Coronary artery (tissue), 2 donors: ENCODE data around the gene KRTAP5-5.
A peak's percentile ranks its signal among the peaks of the same experiment; 100 is the strongest.
"Not testable (repeated sequence)": the region's sequence is repeated elsewhere in the genome, so short reads cannot be mapped to it uniquely, and the experiment has no call there.

Experiments
- DNase-seq: peaks from one replicate; pipeline ENCODE4 v3.0.0-alpha.2; 2017; ENCODE audit warnings: low spot score
- H3K27ac ChIP-seq, 2 donors: fragments of 200-600 bp; sonication (generic); one replicate each; pipeline ENCODE4 v1.5.1; 2016 to 2019
- H3K4me3 ChIP-seq: fragments of 200-600 bp; sonication (generic); 2 replicates; pipeline ENCODE4 v1.5.1; 2016; ENCODE audit warnings: mild to moderate bottlenecking, moderate library complexity
- TF ChIP-seq, protein P1 (sequence below): fragments of 200-600 bp; sonication (generic); IDR thresholded peaks from one replicate; pipeline ENCODE4 v1.5.1; 2019; ENCODE audit warnings: antibody characterized with exemption

KRTAP5-5 gene

DNA sequence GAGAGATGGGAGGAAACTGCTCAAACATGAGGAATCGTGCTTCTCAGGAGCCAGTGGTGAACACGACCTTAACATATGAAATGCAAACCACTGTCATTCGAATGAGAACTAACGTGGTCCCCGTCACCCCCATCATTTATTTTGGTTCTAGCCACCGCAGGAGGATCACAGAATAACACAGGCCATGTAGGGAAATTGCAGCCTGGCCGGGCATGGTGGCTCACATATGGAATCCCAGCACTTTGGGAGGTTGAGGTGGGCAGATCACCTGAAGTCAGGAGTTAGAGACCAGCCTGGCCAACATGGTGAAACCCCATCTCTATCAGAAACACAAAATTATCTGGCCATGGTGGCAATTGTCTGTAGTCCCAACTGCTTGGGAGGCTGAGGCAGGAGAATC is 27.1 kb downstream of the KRTAP5-5 start:
- peak; percentile 47 for DNase-seq
- Histone ChIP-seq H3K27ac (no peak overlapping the region), H3K4me3 (no peak overlapping the region)
- TF ChIP-seq, protein P1, sequence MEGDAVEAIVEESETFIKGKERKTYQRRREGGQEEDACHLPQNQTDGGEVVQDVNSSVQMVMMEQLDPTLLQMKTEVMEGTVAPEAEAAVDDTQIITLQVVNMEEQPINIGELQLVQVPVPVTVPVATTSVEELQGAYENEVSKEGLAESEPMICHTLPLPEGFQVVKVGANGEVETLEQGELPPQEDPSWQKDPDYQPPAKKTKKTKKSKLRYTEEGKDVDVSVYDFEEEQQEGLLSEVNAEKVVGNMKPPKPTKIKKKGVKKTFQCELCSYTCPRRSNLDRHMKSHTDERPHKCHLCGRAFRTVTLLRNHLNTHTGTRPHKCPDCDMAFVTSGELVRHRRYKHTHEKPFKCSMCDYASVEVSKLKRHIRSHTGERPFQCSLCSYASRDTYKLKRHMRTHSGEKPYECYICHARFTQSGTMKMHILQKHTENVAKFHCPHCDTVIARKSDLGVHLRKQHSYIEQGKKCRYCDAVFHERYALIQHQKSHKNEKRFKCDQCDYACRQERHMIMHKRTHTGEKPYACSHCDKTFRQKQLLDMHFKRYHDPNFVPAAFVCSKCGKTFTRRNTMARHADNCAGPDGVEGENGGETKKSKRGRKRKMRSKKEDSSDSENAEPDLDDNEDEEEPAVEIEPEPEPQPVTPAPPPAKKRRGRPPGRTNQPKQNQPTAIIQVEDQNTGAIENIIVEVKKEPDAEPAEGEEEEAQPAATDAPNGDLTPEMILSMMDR, result no peak

DNA sequence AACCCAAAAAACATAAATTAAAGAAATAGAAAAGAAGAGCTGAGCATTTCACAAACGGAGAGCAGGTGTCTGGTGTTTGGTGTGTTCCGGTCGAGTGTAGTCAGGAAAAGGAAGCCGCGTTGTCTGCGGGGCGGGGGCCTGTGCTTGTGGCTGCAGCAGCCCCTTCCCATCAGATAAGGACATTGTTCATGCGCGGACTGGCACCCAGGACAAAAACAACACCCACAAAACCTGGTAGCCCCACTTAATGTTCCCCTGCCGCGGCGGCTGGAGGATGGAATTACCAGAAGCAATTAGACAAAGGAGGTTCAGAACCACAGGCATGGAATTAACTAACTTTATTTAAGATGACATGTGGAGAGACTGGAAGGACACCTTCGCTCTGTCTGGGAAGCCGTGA is 29.9 kb downstream of the KRTAP5-5 start:
- DNase-seq, result peak; percentile 24
- TF ChIP-seq, protein P1, result no peak
- H3K27ac ChIP-seq, result no peak overlapping the region
- H3K4me3 ChIP-seq, result no peak overlapping the region

DNA sequence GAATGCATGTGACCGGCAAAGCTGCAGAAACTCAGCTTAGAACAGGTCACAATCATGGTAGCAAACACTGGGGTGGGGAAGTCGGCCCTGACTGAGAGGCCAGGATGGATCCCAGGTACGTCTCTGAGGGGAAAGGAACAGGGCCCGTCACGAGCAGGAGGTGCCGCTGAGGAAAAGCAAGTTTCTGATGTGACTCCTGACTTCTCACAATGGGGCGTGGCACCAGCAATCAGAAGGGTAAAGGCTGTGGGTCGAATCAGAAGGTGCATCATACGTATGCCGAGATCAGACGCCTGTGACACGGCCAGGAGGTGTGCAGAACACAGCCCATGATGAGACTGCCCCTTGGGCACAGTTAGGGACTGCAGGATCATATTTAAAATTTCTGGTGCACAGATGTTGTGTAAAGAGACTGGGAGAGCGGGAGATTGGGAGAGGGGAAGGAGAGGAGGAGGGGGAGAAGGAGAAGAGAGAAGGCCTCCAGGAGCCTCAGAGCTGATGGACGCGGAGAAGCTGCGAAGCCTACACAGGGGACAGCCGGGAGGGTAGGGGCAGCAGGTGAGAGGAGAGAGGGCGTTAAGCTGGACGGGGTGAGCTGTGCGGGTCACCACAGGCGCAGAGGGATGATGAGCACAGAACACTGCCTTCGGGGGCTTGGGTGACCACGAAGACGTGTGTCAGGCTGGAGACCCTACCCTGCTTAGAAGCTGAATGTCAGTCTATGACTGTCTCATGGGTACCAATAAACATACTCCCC is 30.7 kb downstream of the KRTAP5-5 start:
- H3K27ac ChIP-seq, result no peak overlapping the region
- peak; percentile 14 for DNase-seq
- TF ChIP-seq, protein P1, result no peak
- H3K4me3 ChIP-seq, result no peak overlapping the region

DNA sequence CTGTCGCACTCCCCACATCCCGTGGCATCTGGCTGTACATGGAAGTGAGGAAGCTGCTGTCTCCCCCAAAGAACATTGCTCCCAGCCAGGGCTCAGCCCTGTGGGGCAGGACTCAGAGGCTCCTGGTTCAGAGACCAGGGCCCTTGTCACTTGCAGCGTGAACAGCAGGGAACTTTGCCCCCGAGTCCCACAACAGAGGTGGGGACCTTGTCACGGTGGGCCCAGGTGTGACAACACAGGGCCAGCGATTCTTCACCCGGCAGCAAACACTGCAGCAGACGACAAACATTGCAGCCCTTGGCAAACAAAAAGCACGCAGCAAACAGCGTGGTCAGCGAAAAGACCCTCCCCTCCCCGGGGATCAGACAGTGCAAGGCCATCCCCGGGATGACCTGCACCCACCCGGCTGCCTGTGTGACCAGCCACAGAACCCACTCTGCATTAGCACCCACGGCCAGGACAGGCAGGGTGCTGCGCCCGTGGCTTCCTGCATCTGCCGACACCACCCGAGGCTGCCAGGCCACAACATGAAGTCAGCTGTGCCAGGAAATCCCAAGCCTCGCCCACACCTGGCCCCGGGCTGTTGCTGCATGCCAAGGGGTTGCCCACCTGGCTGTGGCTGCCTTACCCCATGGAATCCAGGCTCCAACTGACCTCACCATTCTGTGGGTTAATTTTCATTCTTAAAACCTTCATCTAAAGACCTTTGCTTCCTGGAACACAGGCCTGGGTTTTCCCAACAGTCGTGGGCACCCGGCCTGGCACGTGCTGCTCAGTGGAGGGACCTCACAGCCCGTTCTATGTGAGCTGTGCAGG is 32.1 kb downstream of the KRTAP5-5 start:
- H3K4me3 ChIP-seq, H3K27ac ChIP-seq: not testable (repeated sequence)
- peak; percentile 26 for DNase-seq

DNA sequence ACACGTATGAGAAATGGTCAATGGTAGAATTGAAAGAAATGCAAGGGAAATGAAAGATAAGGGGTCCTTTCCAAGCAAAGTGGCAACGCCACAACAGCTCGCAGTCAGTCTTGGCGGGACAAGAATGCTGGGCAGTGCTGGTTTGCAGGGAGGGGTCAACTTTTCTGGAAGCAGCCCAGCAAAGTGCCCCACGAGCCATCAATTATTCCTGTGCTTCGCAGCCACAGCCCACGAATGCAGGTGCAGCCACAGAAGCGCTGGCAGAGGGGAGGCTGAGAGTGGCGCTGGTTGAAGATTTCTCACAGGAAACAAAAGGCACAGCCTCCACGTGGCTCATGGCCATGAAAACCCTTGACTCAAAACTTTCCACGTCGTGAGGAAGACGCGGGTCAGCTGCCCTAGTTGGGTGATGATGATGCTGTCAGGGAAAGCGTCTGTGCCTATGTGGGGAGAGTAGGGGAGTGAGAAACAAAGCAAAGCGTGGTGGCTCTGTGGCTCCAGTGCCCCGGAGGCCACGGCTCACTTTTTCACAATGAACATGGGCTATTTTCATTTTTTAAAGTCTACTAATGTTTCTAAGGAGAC is 33.2 kb downstream of the KRTAP5-5 start:
- H3K27ac ChIP-seq, H3K4me3 ChIP-seq, DNase-seq: not testable (repeated sequence)

DNA sequence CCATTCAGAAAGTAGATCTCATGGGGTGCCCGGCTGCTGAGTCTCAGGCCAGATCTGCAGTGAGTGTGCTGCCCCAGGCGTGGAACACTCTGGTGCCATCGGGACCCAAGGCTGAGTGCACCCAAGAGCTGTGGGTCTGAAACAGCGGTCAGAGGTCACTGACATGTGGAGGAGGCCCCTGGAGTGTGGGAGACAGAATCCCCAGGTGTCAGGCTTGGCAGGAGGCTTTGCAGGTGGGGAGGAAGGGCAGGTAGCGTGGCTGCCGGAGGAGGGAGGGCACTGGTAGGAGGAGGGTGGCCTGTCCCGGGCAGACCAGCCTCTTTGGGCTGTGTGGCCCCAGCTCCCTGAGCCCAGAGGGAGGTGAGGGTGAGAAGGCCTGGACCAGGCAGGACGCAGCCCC is 35.7 kb downstream of the KRTAP5-5 start:
- Histone ChIP-seq H3K27ac (no peak overlapping the region), H3K4me3 (no peak overlapping the region)
- DNase-seq, result no peak
- TF ChIP-seq, protein P1, result no peak

DNA sequence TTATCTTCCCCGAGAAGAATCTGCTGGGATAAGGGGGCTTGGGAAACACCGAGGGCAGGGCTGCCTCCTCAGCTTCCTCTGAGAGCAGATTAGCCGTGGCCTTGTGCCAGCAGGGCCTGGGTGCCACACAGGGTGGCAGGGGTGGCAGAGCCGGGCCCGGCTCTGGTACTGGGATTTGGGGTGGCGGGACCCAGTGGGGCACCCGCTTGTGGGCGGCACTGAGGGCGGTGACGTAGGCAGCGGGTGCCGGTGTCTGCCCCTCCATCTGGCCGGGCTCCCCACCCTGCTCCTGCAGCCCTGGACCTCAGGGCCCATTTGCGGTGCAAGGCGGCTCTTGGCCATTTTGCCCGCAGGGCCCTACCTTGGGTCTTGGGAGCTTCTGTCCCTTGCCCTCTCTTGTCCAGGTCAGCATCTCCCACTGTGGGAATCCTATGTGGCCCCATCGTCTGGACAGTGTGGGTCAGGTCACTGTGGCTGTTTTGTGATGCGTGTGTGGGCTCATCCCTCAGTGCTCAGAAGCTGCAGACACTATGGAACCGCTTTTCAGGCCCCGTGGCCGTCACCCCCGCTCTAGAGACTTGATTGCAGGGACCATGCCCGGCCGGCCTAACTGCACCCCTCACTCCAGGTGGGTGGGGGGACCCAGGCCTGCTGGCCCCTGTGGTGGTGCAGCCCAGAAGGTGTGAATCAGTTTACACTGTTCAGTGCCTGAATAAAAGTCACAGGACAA is 37.7 kb downstream of the KRTAP5-5 start:
- Histone ChIP-seq H3K4me3 (no peak overlapping the region), H3K27ac (no peak overlapping the region)
- no peak for DNase-seq
- TF ChIP-seq, protein P1, result no peak
